ENCODE data around the gene APELA. TPM values are rescaled to one million over a fixed set of nuclear protein-coding genes. Genes with fewer than 3 reads are reported as not detected.
"Not testable (repeated sequence)": the region's sequence is repeated elsewhere in the genome, so short reads cannot be mapped to it uniquely, and the experiment has no call there.

The APELA gene
- total RNA-seq, 1 donor from 2014 or later, result not detected

GRCh38 chr4:164933244-164933643 lies 56.3 kb downstream of the APELA start:
- Histone ChIP-seq H3K4me3 (no peak overlapping the region), H3K9me3 (no peaks in the 10 kb centered on the region), H3K36me3 (no peaks in the 10 kb centered on the region), H3K4me1 (no peaks in the 10 kb centered on the region), H3K27me3 (no peaks in the 10 kb centered on the region), H3K27ac (no peak overlapping the region)
- no peak for DNase-seq (ENCODE audit: extremely low spot score in 2 of 2)
- intact Hi-C loops (cut with DNase I), result no loop called here
- TF ChIP-seq POLR2A (IDR thresholded peaks at IDR 0.05) (no peak), POLR2AphosphoS5 (IDR thresholded peaks at IDR 0.05; ENCODE audit: insufficient read depth in 1 of 2, low read depth in 1 of 2) (no peak), CTCF (IDR thresholded peaks at IDR 0.05) (no peak)

- H3K9me3 ChIP-seq, result no peaks in the 10 kb centered on the region
- no peaks in the 10 kb centered on the region for H3K4me1 ChIP-seq
- no peak for DNase-seq (ENCODE audit: extremely low spot score in 2 of 2)
- TF ChIP-seq POLR2A (IDR thresholded peaks at IDR 0.05) (no peak), CTCF (IDR thresholded peaks at IDR 0.05) (no peak), POLR2AphosphoS5 (IDR thresholded peaks at IDR 0.05; ENCODE audit: insufficient read depth in 1 of 2, low read depth in 1 of 2) (no peak)
- intact Hi-C loops (cut with DNase I), result no loop called here
- H3K27me3 ChIP-seq, result no peaks in the 10 kb centered on the region
- H3K36me3 ChIP-seq, result no peaks in the 10 kb centered on the region
- H3K4me3 ChIP-seq, result no peak overlapping the region
- no peak overlapping the region for H3K27ac ChIP-seq
Observed at GRCh38 chr4:164935363-164935762, 58.4 kb downstream of the APELA start.

GRCh38 chr4:164935865-164936606 lies 59.1 kb downstream of the APELA start:
- DNase-seq (ENCODE audit: extremely low spot score in 2 of 2); H3K27ac ChIP-seq; H3K36me3 ChIP-seq; H3K4me3 ChIP-seq; H3K4me1 ChIP-seq; intact Hi-C loops (cut with DNase I); H3K9me3 ChIP-seq; H3K27me3 ChIP-seq: not testable (repeated sequence)

GRCh38 chr4:164937576-164938270 lies 60.7 kb downstream of the APELA start:
- H3K27ac ChIP-seq, result no peak overlapping the region
- intact Hi-C loops (cut with DNase I), result no loop called here
- H3K4me3 ChIP-seq, result no peak overlapping the region

GRCh38 chr4:164943192-164943591 lies 66.2 kb downstream of the APELA start:
- intact Hi-C loops (cut with DNase I), result no loop called here
- no peaks in the 10 kb centered on the region for H3K9me3 ChIP-seq
- H3K4me1 ChIP-seq, result no peaks in the 10 kb centered on the region

More at GRCh38 chr4:164937576-164938270, 60.7 kb downstream of the APELA start:
- Histone ChIP-seq H3K27me3 (no peaks in the 10 kb centered on the region), H3K36me3 (no peaks in the 10 kb centered on the region), H3K4me1 (no peaks in the 10 kb centered on the region), H3K9me3 (no peaks in the 10 kb centered on the region)
- DNase-seq (ENCODE audit: extremely low spot score in 2 of 2), result no peak
- TF ChIP-seq POLR2A (IDR thresholded peaks at IDR 0.05) (no peak), CTCF (IDR thresholded peaks at IDR 0.05) (no peak), POLR2AphosphoS5 (IDR thresholded peaks at IDR 0.05; ENCODE audit: insufficient read depth in 1 of 2, low read depth in 1 of 2) (no peak)

More at GRCh38 chr4:164943192-164943591, 66.2 kb downstream of the APELA start:
- DNase-seq (ENCODE audit: extremely low spot score in 2 of 2), result no peak
- Histone ChIP-seq H3K27me3 (no peaks in the 10 kb centered on the region), H3K4me3 (no peak overlapping the region), H3K36me3 (no peaks in the 10 kb centered on the region), H3K27ac (no peak overlapping the region)
- no peak for TF ChIP-seq POLR2AphosphoS5 (IDR thresholded peaks at IDR 0.05; ENCODE audit: insufficient read depth in 1 of 2, low read depth in 1 of 2)
- TF ChIP-seq CTCF (IDR thresholded peaks at IDR 0.05), result no peak
- no peak for TF ChIP-seq POLR2A (IDR thresholded peaks at IDR 0.05)
